ENCODE data around the gene FGD2. TPM values are rescaled to one million over a fixed set of nuclear protein-coding genes. Genes with fewer than 3 reads are reported as not detected.
A peak's percentile ranks its signal among the peaks of the same experiment; 100 is the strongest.

Gene FGD2
- total and polyA plus RNA-seq, 9 of the 15 experiments (the other 6 are each of a cell fraction or from before 2014, with no cell fraction given): 0.09 TPM; not detected in 8

GRCh38 chr6:37050045-37050853 is 44.8 kb downstream of the FGD2 start (continued):
- TF ChIP-seq CHD7 (IDR thresholded peaks at IDR 0.05; ENCODE audit: low read depth, low read length): no peak
- TF ChIP-seq SMAD4 (CRISPR knock-in tag; conservative IDR thresholded peaks at IDR 0.05): peak; percentile 93
- TF ChIP-seq THRAP3 (IDR thresholded peaks at IDR 0.05; ENCODE audit: borderline replicate concordance): peak; percentile 81; the same call in 1 of the 2 replicates
- peak; percentile 85 for TF ChIP-seq STAT5A (IDR thresholded peaks at IDR 0.05; ENCODE audit: borderline replicate concordance, low read length)
- TF ChIP-seq CBX3 (IDR thresholded peaks at IDR 0.05; ENCODE audit: borderline replicate concordance in 1 of 2, low read length in 2 of 2): peak in 1 of 2 experiments; percentile 15; a peak in 1 of 3 replicates
- TF ChIP-seq SMAD1 (IDR thresholded peaks at IDR 0.05; ENCODE audit: low read depth, low read length, partially characterized antibody): peak; percentile 12
- no peak for TF ChIP-seq POLR2AphosphoS2 (IDR thresholded peaks at IDR 0.05; ENCODE audit: low read length)
- no peak for TF ChIP-seq HES1 (IDR thresholded peaks at IDR 0.05; ENCODE audit: low read depth)
- TF ChIP-seq ZNF23 (CRISPR knock-in tag; IDR thresholded peaks at IDR 0.05): no peak; the same call in 1 of the 2 replicates
- TF ChIP-seq ZNF24 (IDR thresholded peaks at IDR 0.05): no peak
- peak; percentile 61; the same call in 1 of the 2 replicates for TF ChIP-seq HLTF (IDR thresholded peaks at IDR 0.05)
- no peak for TF ChIP-seq CHCHD3 (CRISPR knock-in tag; IDR thresholded peaks at IDR 0.05)
- 0 out of 2 replicates have a peak, but pooled peaks have one; percentile 46 for TF ChIP-seq HNRNPL (IDR thresholded peaks at IDR 0.05; ENCODE audit: low read depth, low read length)
- TF ChIP-seq MXD1 (CRISPR knock-in tag; IDR thresholded peaks at IDR 0.05; ENCODE audit: borderline replicate concordance, poor library complexity, severe bottlenecking): peak; percentile 3
- TF ChIP-seq DDX20 (tag; IDR thresholded peaks at IDR 0.05; ENCODE audit: low read depth): 0 out of 2 replicates have a peak, but pooled peaks have one; percentile 20
